ENCODE data around the gene PKD1.

Gene PKD1

GRCh38 chr16:2179576-2179975, 43.9 kb upstream of the PKD1 start:
- no peak overlapping the region for H3K27ac ChIP-seq

GRCh38 chr16:2179107-2179501, 43.4 kb upstream of the PKD1 start:
- no peak overlapping the region for H3K27ac ChIP-seq
- TF ChIP-seq CTCF (conservative IDR thresholded peaks at IDR 0.05) (no peak), ZFX (IDR thresholded peaks at IDR 0.05) (no peak)

More at GRCh38 chr16:2179576-2179975, 43.9 kb upstream of the PKD1 start:
- TF ChIP-seq ZFX (IDR thresholded peaks at IDR 0.05) (no peak), CTCF (conservative IDR thresholded peaks at IDR 0.05) (no peak)

GRCh38 chr16:2178321-2179106, 42.8 kb upstream of the PKD1 start:
- H3K27ac ChIP-seq, result no peak overlapping the region
- TF ChIP-seq CTCF (conservative IDR thresholded peaks at IDR 0.05), result no peak
- TF ChIP-seq ZFX (IDR thresholded peaks at IDR 0.05), result no peak

GRCh38 chr16:2177561-2177960, 41.9 kb upstream of the PKD1 start:
- TF ChIP-seq ZFX (IDR thresholded peaks at IDR 0.05) (no peak), CTCF (conservative IDR thresholded peaks at IDR 0.05) (no peak)
- no peak overlapping the region for H3K27ac ChIP-seq

GRCh38 chr16:2177101-2177500, 41.4 kb upstream of the PKD1 start:
- TF ChIP-seq ZFX (IDR thresholded peaks at IDR 0.05) (no peak), CTCF (conservative IDR thresholded peaks at IDR 0.05) (no peak)

GRCh38 chr16:2176047-2176446, 40.3 kb upstream of the PKD1 start:
- no peak overlapping the region for H3K27ac ChIP-seq
- TF ChIP-seq ZFX (IDR thresholded peaks at IDR 0.05) (no peak), CTCF (conservative IDR thresholded peaks at IDR 0.05) (no peak)

More at GRCh38 chr16:2177101-2177500, 41.4 kb upstream of the PKD1 start:
- H3K27ac ChIP-seq, result no peak overlapping the region

GRCh38 chr16:2175454-2175853, 39.8 kb upstream of the PKD1 start:
- H3K27ac ChIP-seq, result no peak overlapping the region
- TF ChIP-seq ZFX (IDR thresholded peaks at IDR 0.05) (no peak), CTCF (conservative IDR thresholded peaks at IDR 0.05) (no peak)

All from C4-2B (cell line).